SH-SY5Y (cell line): Measurements from ENCODE around the gene HOXB3.

ENCODE experiments used
- GATA2 ChIP-seq: IDR thresholded peaks from 2 replicates; pipeline ENCODE4 v1.6.1; 2011; ENCODE audit warnings: mild to moderate bottlenecking, low read depth, low read length
- GATA3 ChIP-seq: IDR thresholded peaks from 2 replicates; pipeline ENCODE4 v1.6.1; 2011; ENCODE audit warnings: low read depth, mild to moderate bottlenecking, low read length, moderate library complexity

- TF ChIP-seq GATA2 (no peak), GATA3 (no peak)
Measured at GRCh38 chr17:48510381-48510760, 79.7 kb downstream of the HOXB3 start.
